Endothelial cell of hepatic sinusoid (primary cell): ENCODE measurements around the gene MFGE8.
"Not testable (repeated sequence)": the region's sequence is repeated elsewhere in the genome, so short reads cannot be mapped to it uniquely, and the experiment has no call there.

Experiments
- in situ Hi-C: cut with HindIII; loops from 2 replicates; pipeline ENCODE4 v1.10.0; 2017; ENCODE audit warnings: low sequenced_read_pairs

Gene MFGE8

GRCh38 chr15:88913017-88913849 lies at the start of gene MFGE8:
Gene MFGE8, minus strand, starts transcription at chr15:88913379. Its CDS starts 60 bp downstream, at chr15:88913319.
- in situ Hi-C loops = no loop called here

GRCh38 chr15:88959445-88959844 lies 46.3 kb upstream of the MFGE8 start:
- in situ Hi-C loops = no loop called here

- in situ Hi-C loops = no loop called here
These were observed 43.7 kb upstream of the MFGE8 start for GRCh38 chr15:88956906-88957305.

- in situ Hi-C loops = no loop called here
These were observed 43.1 kb upstream of the MFGE8 start for GRCh38 chr15:88956263-88956662.

GRCh38 chr15:88954431-88955277 lies 41.5 kb upstream of the MFGE8 start:
- in situ Hi-C loops = no loop called here

GRCh38 chr15:88950600-88951160 lies 37.5 kb upstream of the MFGE8 start:
- in situ Hi-C loops = no loop called here

- in situ Hi-C loops = no loop called here
These were observed 36.7 kb upstream of the MFGE8 start for GRCh38 chr15:88949734-88950400.

GRCh38 chr15:88940110-88940675 lies 27.0 kb upstream of the MFGE8 start:
- in situ Hi-C loops = no loop called here

- in situ Hi-C loops = no loop called here
These were observed 26.3 kb upstream of the MFGE8 start for GRCh38 chr15:88939486-88939806.

GRCh38 chr15:88938802-88939485 lies 25.8 kb upstream of the MFGE8 start:
- in situ Hi-C loops = no loop called here

- in situ Hi-C loops = not testable (repeated sequence)
These were observed 21.3 kb upstream of the MFGE8 start for GRCh38 chr15:88934449-88934848.

- in situ Hi-C loops = no loop called here
These were observed 19.7 kb upstream of the MFGE8 start for GRCh38 chr15:88932875-88933330.

GRCh38 chr15:88932271-88932874 lies 19.2 kb upstream of the MFGE8 start:
- in situ Hi-C loops = no loop called here

GRCh38 chr15:88930579-88930978 lies 17.4 kb upstream of the MFGE8 start:
- in situ Hi-C loops = no loop called here

- in situ Hi-C loops = not testable (repeated sequence)
These were observed 16.3 kb upstream of the MFGE8 start for GRCh38 chr15:88929358-88930098.

- in situ Hi-C loops = not testable (repeated sequence)
These were observed 15.0 kb upstream of the MFGE8 start for GRCh38 chr15:88928192-88928591.

GRCh38 chr15:88925648-88926047 lies 12.5 kb upstream of the MFGE8 start:
- in situ Hi-C loops = not testable (repeated sequence)

GRCh38 chr15:88920892-88921435 lies 7.8 kb upstream of the MFGE8 start:
- in situ Hi-C loops = not testable (repeated sequence)
